K562 (cell line): Measurements from ENCODE around the gene PLEKHA6. TPM values are rescaled to one million over a fixed set of nuclear protein-coding genes. Genes with fewer than 3 reads are reported as not detected.

Experiments used
- ADNP ChIP-seq: fragments of 200-800 bp; sonication (Bioruptor generic); IDR thresholded peaks from 2 replicates; pipeline ENCODE4 v1.6.1; 2016; ENCODE audit warnings: missing genetic modification characterization, missing compliant biosample characterization
- BMI1 ChIP-seq: fragments of 150-350 bp; IDR thresholded peaks from 2 replicates; pipeline ENCODE4 v1.6.1; 2014; ENCODE audit warnings: low read length
- BRCA1 ChIP-seq, 2 experiments: fragments of 450-650 bp in 1 of 2; sonication (generic) in 1 of 2; formaldehyde crosslinking in 1 of 2; IDR thresholded peaks; 2 replicates each; pipeline versions ENCODE4 v1.5.0 to v1.6.1; 2017 to 2020; ENCODE audit warnings: mild to moderate bottlenecking in 1 of 2, missing genetic modification reagents in 1 of 2
- BRF1 ChIP-seq: IDR thresholded peaks from 3 replicates; pipeline ENCODE4 v1.6.1; 2011; ENCODE audit warnings: borderline replicate concordance, mild to moderate bottlenecking; ENCODE audit not compliant: insufficient read length; ENCODE audit errors: extremely low read depth
- CHCHD3 ChIP-seq: fragments of 250-450 bp; sonication (Bioruptor Pico); IDR thresholded peaks from 2 replicates; pipeline ENCODE4 v2.1.2; 2022; ENCODE audit warnings: mild to moderate bottlenecking
- HNRNPLL ChIP-seq: fragments of 200-400 bp; formaldehyde crosslinking; IDR thresholded peaks from 2 replicates; pipeline ENCODE4 v1.6.1; 2017; ENCODE audit warnings: low read length, low read depth, mild to moderate bottlenecking; ENCODE audit not compliant: poor library complexity, severe bottlenecking
- KLF1 ChIP-seq: fragments of 450-650 bp; IDR thresholded peaks from 2 replicates; pipeline ENCODE4 v1.6.1; 2016; ENCODE audit warnings: missing genetic modification characterization, missing compliant biosample characterization
- MED1 ChIP-seq: sonication (generic); formaldehyde crosslinking; IDR thresholded peaks from 2 replicates; pipeline ENCODE4 v1.8.1; 2023; ENCODE audit warnings: missing genetic modification reagents, borderline replicate concordance
- NFATC3 ChIP-seq: fragments of 450-650 bp; IDR thresholded peaks from 2 replicates; pipeline ENCODE4 v1.6.1; 2017; ENCODE audit warnings: mild to moderate bottlenecking
- PHB ChIP-seq: fragments of 250-450 bp; sonication (Bioruptor Pico); IDR thresholded peaks from 2 replicates; pipeline ENCODE4 v1.5.0; 2021
- POLR2A ChIP-seq: fragments of 450-650 bp; conservative IDR thresholded peaks from 2 replicates; pipeline ENCODE4 v1.6.1; 2016
- POLR2AphosphoS2 ChIP-seq: IDR thresholded peaks from 2 replicates; pipeline ENCODE4 v1.6.1; 2012; ENCODE audit warnings: low read length, improper control_type of control experiment
- PRPF4 ChIP-seq: fragments of 200-400 bp; formaldehyde crosslinking; IDR thresholded peaks from one replicate; pipeline ENCODE4 v1.6.1; 2017; ENCODE audit warnings: low read length, low read depth, mild to moderate bottlenecking; ENCODE audit not compliant: insufficient read depth, poor library complexity, severe bottlenecking
- SMARCB1 ChIP-seq: IDR thresholded peaks from 2 replicates; pipeline ENCODE4 v1.6.1; 2011; ENCODE audit warnings: improper control_type of control experiment, low read depth; ENCODE audit not compliant: insufficient read length
- TOE1 ChIP-seq, 2 experiments: fragments of 450-650 bp in 1 of 2; sonication (generic) in 1 of 2; formaldehyde crosslinking in 1 of 2; IDR thresholded peaks; 2 replicates each; pipeline versions ENCODE4 v1.7.1 to v1.8.0; 2016 to 2022; ENCODE audit warnings: borderline replicate concordance in 2 of 2, mild to moderate bottlenecking in 2 of 2, antibody characterized with exemption in 1 of 2, inconsistent platforms in 1 of 2, low read depth in 1 of 2, missing genetic modification reagents in 1 of 2, moderate library complexity in 1 of 2
- ZBTB17 ChIP-seq: fragments of 450-650 bp; formaldehyde crosslinking; IDR thresholded peaks from 2 replicates; pipeline ENCODE4 v1.4.0; 2020; ENCODE audit warnings: mild to moderate bottlenecking
- ZNF140 ChIP-seq: fragments of 250-450 bp; sonication (Bioruptor Pico); IDR thresholded peaks from 2 replicates; pipeline ENCODE4 v1.8.0; 2021; ENCODE audit warnings: moderate library complexity, mild to moderate bottlenecking, inconsistent platforms
- ZNF24 ChIP-seq: fragments of 450-650 bp; IDR thresholded peaks from 2 replicates; pipeline ENCODE4 v1.6.1; 2016
- ZNF830 ChIP-seq: fragments of 250-450 bp; sonication (Bioruptor Pico); IDR thresholded peaks from 2 replicates; pipeline ENCODE4 v1.5.0; 2021; ENCODE audit warnings: mild to moderate bottlenecking
- ZSCAN32 ChIP-seq: fragments of 450-650 bp; formaldehyde crosslinking; IDR thresholded peaks from 2 replicates; pipeline ENCODE4 v1.4.0; 2020; ENCODE audit warnings: mild to moderate bottlenecking, moderate library complexity
- polyA plus RNA-seq, 8 experiments: library from polyadenylated mRNA; depleted of rRNA in 4 of 8; stranded (reverse) in 5 of 8; unstranded in 3 of 8; fragments of >200 nt; fragmentation: Nextera tagmentation in 2 of 8; fragmentation: Illumina TruSeq in 1 of 8; extraction: Ambion mirVana in 2 of 8; extraction: Trizol in 1 of 8; gene quantifications; 2 replicates each; pipeline versions ENCODE4 v1.2.1 to v1.2.3, GENCODE V29; 2011 to 2014; ENCODE audit warnings: inconsistent platforms in 1 of 8, missing spikeins in 1 of 8
- total RNA-seq, 7 experiments: library from RNA; depleted of rRNA in 6 of 7; stranded (reverse); fragments of >200 nt in 6 of 7; fragmentation: Illumina TruSeq in 2 of 7; extraction: Trizol in 2 of 7; gene quantifications; 2 replicates each; pipeline versions ENCODE4 v1.2.1 to v1.2.3, GENCODE V29; 2011 to 2021; ENCODE audit warnings: low replicate concordance in 1 of 7
- TF ChIP-seq, protein P1 (sequence below), 2 experiments: IDR thresholded peaks; 2 replicates each; pipeline ENCODE4 v1.6.1; 2012; ENCODE audit warnings: improper control_type of control experiment in 2 of 2, low read depth in 2 of 2, low read length in 2 of 2, borderline replicate concordance in 1 of 2
- TF ChIP-seq, protein P2 (sequence below): fragments of 250-450 bp; sonication (Bioruptor Pico); IDR thresholded peaks from 2 replicates; pipeline ENCODE4 v1.5.0; 2022; ENCODE audit warnings: mild to moderate bottlenecking
- TF ChIP-seq, protein P3 (sequence below): fragments of 250-450 bp; sonication (Bioruptor Pico); IDR thresholded peaks from 2 replicates; pipeline ENCODE4 v1.9.0; 2021; ENCODE audit warnings: mild to moderate bottlenecking
- TF ChIP-seq, protein P4 (sequence below): fragments of 450-650 bp; formaldehyde crosslinking; IDR thresholded peaks from 2 replicates; pipeline ENCODE4 v1.4.0; 2022; ENCODE audit warnings: mild to moderate bottlenecking, moderate library complexity

PLEKHA6 gene
- total and polyA plus RNA-seq, 9 of the 15 experiments (the other 6 are each of a cell fraction or from before 2014, with no cell fraction given) = under 0.01 to 0.33 (median 0.01) TPM; not detected in 4

DNA sequence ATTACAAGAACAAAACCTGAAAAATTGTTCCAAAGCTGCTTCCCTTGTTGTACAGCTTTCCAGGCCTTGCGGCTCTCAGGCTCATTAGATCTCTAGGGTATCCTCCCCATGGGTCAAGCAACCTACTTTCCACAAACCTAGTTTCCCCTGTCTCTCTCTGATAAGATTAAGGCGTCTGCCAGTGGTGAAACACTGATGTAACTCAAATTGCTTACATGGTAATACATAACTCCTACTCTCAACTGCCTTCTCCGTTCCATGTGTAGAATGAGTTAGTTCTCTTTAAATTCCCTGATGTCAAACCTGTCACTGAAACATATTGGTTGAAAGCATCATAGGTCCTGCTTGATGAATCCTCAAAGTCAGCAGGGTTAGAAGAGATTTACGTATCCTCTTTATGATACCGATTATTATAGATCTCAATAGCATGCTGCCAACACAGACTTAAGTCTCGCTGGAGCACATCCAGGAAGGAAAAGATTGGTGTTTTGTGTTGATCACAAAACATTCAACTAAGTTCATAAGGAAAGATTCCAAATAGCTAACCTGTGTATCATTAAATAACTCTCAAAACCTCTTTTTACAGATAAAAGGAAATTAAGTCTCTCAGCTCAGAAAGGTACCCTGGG lies 41.3 kb upstream of the PLEKHA6 start (continued):
- TF ChIP-seq, protein P1, sequence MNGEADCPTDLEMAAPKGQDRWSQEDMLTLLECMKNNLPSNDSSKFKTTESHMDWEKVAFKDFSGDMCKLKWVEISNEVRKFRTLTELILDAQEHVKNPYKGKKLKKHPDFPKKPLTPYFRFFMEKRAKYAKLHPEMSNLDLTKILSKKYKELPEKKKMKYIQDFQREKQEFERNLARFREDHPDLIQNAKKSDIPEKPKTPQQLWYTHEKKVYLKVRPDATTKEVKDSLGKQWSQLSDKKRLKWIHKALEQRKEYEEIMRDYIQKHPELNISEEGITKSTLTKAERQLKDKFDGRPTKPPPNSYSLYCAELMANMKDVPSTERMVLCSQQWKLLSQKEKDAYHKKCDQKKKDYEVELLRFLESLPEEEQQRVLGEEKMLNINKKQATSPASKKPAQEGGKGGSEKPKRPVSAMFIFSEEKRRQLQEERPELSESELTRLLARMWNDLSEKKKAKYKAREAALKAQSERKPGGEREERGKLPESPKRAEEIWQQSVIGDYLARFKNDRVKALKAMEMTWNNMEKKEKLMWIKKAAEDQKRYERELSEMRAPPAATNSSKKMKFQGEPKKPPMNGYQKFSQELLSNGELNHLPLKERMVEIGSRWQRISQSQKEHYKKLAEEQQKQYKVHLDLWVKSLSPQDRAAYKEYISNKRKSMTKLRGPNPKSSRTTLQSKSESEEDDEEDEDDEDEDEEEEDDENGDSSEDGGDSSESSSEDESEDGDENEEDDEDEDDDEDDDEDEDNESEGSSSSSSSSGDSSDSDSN (IDR thresholded peaks at IDR 0.05; ENCODE audit: borderline replicate concordance in 1 of 2, low read depth in 2 of 2, low read length in 2 of 2) = no peak
- 0 out of 2 replicates have a peak, but pooled peaks have one; percentile 4 for TF ChIP-seq ADNP
- TF ChIP-seq, protein P2, sequence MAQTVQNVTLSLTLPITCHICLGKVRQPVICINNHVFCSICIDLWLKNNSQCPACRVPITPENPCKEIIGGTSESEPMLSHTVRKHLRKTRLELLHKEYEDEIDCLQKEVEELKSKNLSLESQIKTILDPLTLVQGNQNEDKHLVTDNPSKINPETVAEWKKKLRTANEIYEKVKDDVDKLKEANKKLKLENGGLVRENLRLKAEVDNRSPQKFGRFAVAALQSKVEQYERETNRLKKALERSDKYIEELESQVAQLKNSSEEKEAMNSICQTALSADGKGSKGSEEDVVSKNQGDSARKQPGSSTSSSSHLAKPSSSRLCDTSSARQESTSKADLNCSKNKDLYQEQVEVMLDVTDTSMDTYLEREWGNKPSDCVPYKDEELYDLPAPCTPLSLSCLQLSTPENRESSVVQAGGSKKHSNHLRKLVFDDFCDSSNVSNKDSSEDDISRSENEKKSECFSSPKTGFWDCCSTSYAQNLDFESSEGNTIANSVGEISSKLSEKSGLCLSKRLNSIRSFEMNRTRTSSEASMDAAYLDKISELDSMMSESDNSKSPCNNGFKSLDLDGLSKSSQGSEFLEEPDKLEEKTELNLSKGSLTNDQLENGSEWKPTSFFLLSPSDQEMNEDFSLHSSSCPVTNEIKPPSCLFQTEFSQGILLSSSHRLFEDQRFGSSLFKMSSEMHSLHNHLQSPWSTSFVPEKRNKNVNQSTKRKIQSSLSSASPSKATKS (CRISPR knock-in tag) = no peak
- TF ChIP-seq ZNF830 = no peak
- no peak for TF ChIP-seq ZBTB17 (CRISPR knock-in tag)
- TF ChIP-seq PHB (CRISPR knock-in tag) = no peak
- no peak for TF ChIP-seq BRCA1 (IDR thresholded peaks at IDR 0.05)
- no peak for TF ChIP-seq BRCA1 (CRISPR knock-in tag; IDR thresholded peaks at IDR 0.05)
- no peak for TF ChIP-seq KLF1
- TF ChIP-seq ZSCAN32 (CRISPR knock-in tag) = no peak
- TF ChIP-seq, protein P3, sequence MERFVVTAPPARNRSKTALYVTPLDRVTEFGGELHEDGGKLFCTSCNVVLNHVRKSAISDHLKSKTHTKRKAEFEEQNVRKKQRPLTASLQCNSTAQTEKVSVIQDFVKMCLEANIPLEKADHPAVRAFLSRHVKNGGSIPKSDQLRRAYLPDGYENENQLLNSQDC (CRISPR knock-in tag) = no peak
- TF ChIP-seq POLR2AphosphoS2 = no peak
- no peak for TF ChIP-seq NFATC3
- no peak for TF ChIP-seq CHCHD3
- no peak for TF ChIP-seq SMARCB1
- peak; percentile 26 for TF ChIP-seq HNRNPLL
- TF ChIP-seq MED1 (CRISPR knock-in tag) = no peak
- TF ChIP-seq ZNF24 = no peak
- peak; percentile 46; the same call in 1 of the 2 replicates for TF ChIP-seq TOE1 (IDR thresholded peaks at IDR 0.05; ENCODE audit: borderline replicate concordance)
- no peak for TF ChIP-seq TOE1 (CRISPR knock-in tag; IDR thresholded peaks at IDR 0.05; ENCODE audit: borderline replicate concordance, low read depth)
- TF ChIP-seq, protein P4, sequence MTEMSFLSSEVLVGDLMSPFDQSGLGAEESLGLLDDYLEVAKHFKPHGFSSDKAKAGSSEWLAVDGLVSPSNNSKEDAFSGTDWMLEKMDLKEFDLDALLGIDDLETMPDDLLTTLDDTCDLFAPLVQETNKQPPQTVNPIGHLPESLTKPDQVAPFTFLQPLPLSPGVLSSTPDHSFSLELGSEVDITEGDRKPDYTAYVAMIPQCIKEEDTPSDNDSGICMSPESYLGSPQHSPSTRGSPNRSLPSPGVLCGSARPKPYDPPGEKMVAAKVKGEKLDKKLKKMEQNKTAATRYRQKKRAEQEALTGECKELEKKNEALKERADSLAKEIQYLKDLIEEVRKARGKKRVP = peak; percentile 92
- TF ChIP-seq ZNF140 (CRISPR knock-in tag) = no peak
- no peak for TF ChIP-seq POLR2A
- no peak for TF ChIP-seq BMI1
- TF ChIP-seq PRPF4 = no peak
- no peak for TF ChIP-seq BRF1
